DND-41 (cell line): Measurements from ENCODE around the gene KRT36.

ENCODE experiments used
- ATAC-seq: fragments of 200-7000 bp; cut with Tn5 transposase; 3 replicates; pipeline ENCODE4 v1.9.1; 2021; ENCODE audit warnings: low read depth; ENCODE audit not compliant: insufficient read depth
- DNase-seq: peaks from one replicate; pipeline ENCODE4 v3.0.0-alpha.2; 2020
- H2AFZ ChIP-seq: 2 replicates; pipeline ENCODE4 v1.6.0; 2012; ENCODE audit warnings: low read depth, low read length
- H3K27ac ChIP-seq: 2 replicates; pipeline ENCODE4 v1.5.1; 2012; ENCODE audit warnings: low read length, inconsistent platforms
- H3K27me3 ChIP-seq: fragments of 200-600 bp; sonication (generic); 2 replicates; pipeline ENCODE4 v1.6.0; 2012; ENCODE audit warnings: low read length, mild to moderate bottlenecking, inconsistent platforms; ENCODE audit not compliant: insufficient read depth, poor library complexity
- H3K36me3 ChIP-seq: 2 replicates; pipeline ENCODE4 v1.5.1; 2012; ENCODE audit warnings: low read length, inconsistent platforms; ENCODE audit not compliant: insufficient read depth
- H3K4me1 ChIP-seq: 2 replicates; pipeline ENCODE4 v1.5.1; 2012; ENCODE audit warnings: mild to moderate bottlenecking, low read length; ENCODE audit not compliant: insufficient read depth
- H3K4me2 ChIP-seq: 2 replicates; pipeline ENCODE4 v1.6.0; 2012; ENCODE audit warnings: mild to moderate bottlenecking, moderate library complexity, low read length, inconsistent platforms; ENCODE audit not compliant: insufficient read depth
- H3K4me3 ChIP-seq, 2 experiments: fragments of 200-600 bp in 1 of 2; shearing (Covaris generic) in 1 of 2; 2 replicates each; pipeline ENCODE4 v1.5.1; 2012 to 2016; ENCODE audit warnings: inconsistent platforms in 2 of 2, low read length in 2 of 2, mild to moderate bottlenecking in 2 of 2, low read depth in 1 of 2, moderate library complexity in 1 of 2
- H3K79me2 ChIP-seq: 2 replicates; pipeline ENCODE4 v1.6.0; 2012; ENCODE audit warnings: low read length, inconsistent platforms; ENCODE audit not compliant: insufficient read depth
- H3K9ac ChIP-seq: 2 replicates; pipeline ENCODE4 v1.6.0; 2012; ENCODE audit warnings: low read depth, mild to moderate bottlenecking, inconsistent platforms, low read length, moderate library complexity
- H3K9me3 ChIP-seq: 2 replicates; pipeline ENCODE4 v1.5.1; 2012; ENCODE audit warnings: low read length, moderate library complexity, mild to moderate bottlenecking, inconsistent platforms; ENCODE audit not compliant: insufficient read depth, severe bottlenecking
- H4K20me1 ChIP-seq: 2 replicates; pipeline ENCODE4 v1.6.0; 2012; ENCODE audit warnings: low read length; ENCODE audit not compliant: insufficient read depth
- CTCF ChIP-seq: IDR thresholded peaks from 2 replicates; pipeline ENCODE4 v1.5.1; 2012; ENCODE audit warnings: borderline replicate concordance, low read length, moderate library complexity, mild to moderate bottlenecking; ENCODE audit not compliant: poor library complexity, severe bottlenecking; ENCODE audit errors: extremely low read depth
- EZH2 ChIP-seq: IDR thresholded peaks from 3 replicates; pipeline ENCODE4 v1.6.1; 2012; ENCODE audit warnings: borderline replicate concordance, low read depth, mild to moderate bottlenecking, moderate library complexity, low read length, inconsistent platforms; ENCODE audit not compliant: severe bottlenecking

Gene KRT36

DNA sequence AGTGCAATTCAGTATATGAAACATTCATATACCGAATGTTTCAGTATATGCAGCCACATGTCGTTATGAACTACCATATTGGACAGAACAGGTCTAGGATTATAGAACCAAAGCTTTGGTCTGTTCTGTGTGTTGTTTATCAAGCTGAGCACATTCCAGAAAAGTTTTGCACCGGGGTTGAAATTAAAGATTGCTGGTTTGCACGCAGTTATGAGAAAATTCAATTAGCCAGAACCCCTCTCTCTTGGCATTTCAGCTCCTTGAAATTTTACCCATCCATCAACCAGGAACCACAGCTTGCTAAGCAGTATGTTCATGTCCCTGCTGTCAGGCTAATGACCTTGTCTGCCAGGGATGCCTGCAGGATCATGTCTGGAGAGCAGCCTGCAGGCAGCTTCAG lies 32.0 kb downstream of the KRT36 start:
- Histone ChIP-seq H3K9me3 (no peaks in the 10 kb centered on the region), H3K27me3 (peaks cover 5% of the 10 kb centered on the region), H3K27ac (no peak overlapping the region), H3K4me3 (no peak overlapping the region), H3K4me2 (no peak overlapping the region), H2AFZ (no peak overlapping the region), H3K9ac (no peak overlapping the region), H3K4me1 (no peaks in the 10 kb centered on the region), H4K20me1 (no peaks in the 10 kb centered on the region), H3K79me2 (no peaks in the 10 kb centered on the region), H3K36me3 (no peaks in the 10 kb centered on the region)
- TF ChIP-seq CTCF (no peak), EZH2 (no peak)
- ATAC-seq (no peak), DNase-seq (no peak)

DNA sequence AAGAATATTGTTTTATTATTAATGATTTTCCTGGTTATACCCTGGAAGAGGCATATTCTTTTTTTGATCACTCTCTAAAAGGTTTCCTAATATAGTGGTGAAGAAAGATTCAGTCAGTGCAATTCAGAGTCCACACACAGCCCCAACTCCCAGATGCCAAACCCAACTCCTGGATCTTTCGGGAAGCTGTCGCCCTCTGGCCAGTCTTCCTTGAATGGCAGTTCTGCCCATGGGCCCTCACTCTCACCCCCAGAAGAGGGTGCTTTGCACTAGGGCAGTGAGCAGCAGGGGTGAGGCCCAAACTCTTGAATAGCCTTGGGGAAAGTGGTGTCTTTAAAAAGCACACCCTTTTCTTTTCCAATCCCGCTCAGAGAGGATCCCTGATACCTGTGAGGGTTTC lies 33.5 kb downstream of the KRT36 start:
- DNase-seq (no peak), ATAC-seq (no peak)
- Histone ChIP-seq H3K27me3 (peaks cover 5% of the 10 kb centered on the region), H3K27ac (no peak overlapping the region), H3K36me3 (no peaks in the 10 kb centered on the region), H3K4me1 (no peaks in the 10 kb centered on the region), H3K79me2 (no peaks in the 10 kb centered on the region), H4K20me1 (no peaks in the 10 kb centered on the region), H3K9me3 (no peaks in the 10 kb centered on the region), H3K9ac (no peak overlapping the region), H2AFZ (no peak overlapping the region), H3K4me3 (no peak overlapping the region), H3K4me2 (no peak overlapping the region)
- TF ChIP-seq EZH2 (no peak), CTCF (no peak)

DNA sequence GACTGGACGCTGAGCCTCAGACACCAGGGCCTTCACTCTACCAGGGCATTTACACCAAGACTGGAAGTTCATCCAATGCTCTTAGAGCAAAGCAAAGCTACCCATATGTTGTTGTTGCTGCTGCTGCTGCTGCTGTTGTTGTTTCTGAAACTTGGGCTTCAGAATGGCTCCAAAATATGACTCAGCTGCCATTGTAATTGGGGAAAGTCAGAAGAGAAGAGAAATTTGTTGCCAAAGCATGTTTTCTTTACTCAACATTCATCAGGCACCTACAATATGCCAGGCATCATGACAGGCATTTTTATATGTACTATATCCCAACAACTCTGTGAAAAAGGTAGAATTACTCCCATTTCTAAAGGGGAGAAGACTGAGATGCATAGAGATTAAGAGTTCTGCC lies 34.5 kb downstream of the KRT36 start:
- no peaks in the 10 kb centered on the region for H3K36me3 ChIP-seq
- ATAC-seq (no peak), DNase-seq (no peak)
- H2AFZ ChIP-seq, result no peak overlapping the region
- no peak for TF ChIP-seq EZH2
- TF ChIP-seq CTCF, result no peak
- no peak overlapping the region for H3K27ac ChIP-seq
- H3K9me3 ChIP-seq, result no peaks in the 10 kb centered on the region
- no peak overlapping the region for H3K4me3 ChIP-seq
- no peak overlapping the region for H3K9ac ChIP-seq
- peaks cover 5% of the 10 kb centered on the region for H3K27me3 ChIP-seq
- no peaks in the 10 kb centered on the region for H3K79me2 ChIP-seq
- no peaks in the 10 kb centered on the region for H3K4me1 ChIP-seq
- H3K4me2 ChIP-seq, result no peak overlapping the region
- no peaks in the 10 kb centered on the region for H4K20me1 ChIP-seq

GRCh38 chr17:41453066-41453465 lies 36.6 kb downstream of the KRT36 start:
- no peak for DNase-seq
- H3K4me3 ChIP-seq, result no peak overlapping the region
- no peaks in the 10 kb centered on the region for H3K4me1 ChIP-seq
- no peak overlapping the region for H3K9ac ChIP-seq
- no peak overlapping the region for H2AFZ ChIP-seq
- no peak for ATAC-seq
- H4K20me1 ChIP-seq, result no peaks in the 10 kb centered on the region
- no peaks in the 10 kb centered on the region for H3K9me3 ChIP-seq
- H3K27me3 ChIP-seq, result peaks cover 11% of the 10 kb centered on the region
- no peak for TF ChIP-seq CTCF
- H3K36me3 ChIP-seq, result no peaks in the 10 kb centered on the region
- no peak overlapping the region for H3K27ac ChIP-seq
- no peak overlapping the region for H3K4me2 ChIP-seq
- no peaks in the 10 kb centered on the region for H3K79me2 ChIP-seq
